H1 (cell line): ENCODE measurements around the gene FABP6. TPM values are rescaled to one million over a fixed set of nuclear protein-coding genes. Genes with fewer than 3 reads are reported as not detected.

Source experiments
- polyA plus RNA-seq, 7 experiments: library from polyadenylated mRNA; depleted of rRNA in 3 of 7; stranded (reverse) in 5 of 7; unstranded in 2 of 7; fragments of >200 nt in 5 of 7; fragments of 200-250 nt in 2 of 7; gene quantifications; 1 replicate in 5 of 7; 2 replicates in 1 of 7; 4 replicates in 1 of 7; pipeline versions ENCODE4 v1.2.1 to v1.2.3, GENCODE V29; 2011 to 2013; ENCODE audit warnings: missing spikeins in 2 of 7, mixed read lengths in 2 of 7
- total RNA-seq: library from RNA; stranded (reverse); fragmentation: NEBNext Ultra II Directional; extraction: Animal tissue kit (Norgen Biotek cat#: 25700); gene quantifications from 2 replicates; pipeline ENCODE4 v1.2.1, GENCODE V29; 2021

The FABP6 gene
- total and polyA plus RNA-seq, 2 of the 8 experiments (the other 6 are each of a cell fraction or from before 2014, with no cell fraction given): 4.8 to 6.1 TPM

Other genes with a start within 250 kb of the FABP6 start
- gene TTC1, start 220.4 kb upstream of the FABP6 start, total RNA-seq: 63.9 TPM in 2 replicates
- 20.8 and 25.1 TPM in 2 replicates for gene TTC1, start 220.4 kb upstream of the FABP6 start, polyA plus RNA-seq (2011; rRNA removed)
- gene PWWP2A, start 110.1 kb upstream of the FABP6 start, total RNA-seq: 60.0 and 63.0 TPM in 2 replicates
- 16.9 and 18.5 TPM in 2 replicates for gene PWWP2A, start 110.1 kb upstream of the FABP6 start, polyA plus RNA-seq (2011; rRNA removed)
- gene CCNJL, start 83.1 kb downstream of the FABP6 start, total RNA-seq: 34.6 and 36.2 TPM in 2 replicates
- gene CCNJL, start 83.1 kb downstream of the FABP6 start, polyA plus RNA-seq (2011; rRNA removed): 44.7 and 54.7 TPM in 2 replicates
- gene C1QTNF2, start 141.1 kb downstream of the FABP6 start, total RNA-seq: 1.0 and 1.3 TPM in 2 replicates
- 1.4 and 2.0 TPM in 2 replicates for gene C1QTNF2, start 141.1 kb downstream of the FABP6 start, polyA plus RNA-seq (2011; rRNA removed)
- 6.2 and 7.3 TPM in 2 replicates for gene FAM200C, start 170.5 kb downstream of the FABP6 start, total RNA-seq
- 1.6 and 2.6 TPM in 2 replicates for gene FAM200C, start 170.5 kb downstream of the FABP6 start, polyA plus RNA-seq (2011; rRNA removed)
- gene SLU7, start 189.6 kb downstream of the FABP6 start, total RNA-seq: 34.1 and 36.8 TPM in 2 replicates
- 4.4 and 6.0 TPM in 2 replicates for gene SLU7, start 189.6 kb downstream of the FABP6 start, polyA plus RNA-seq (2011; rRNA removed)
- gene PTTG1, start 192.3 kb downstream of the FABP6 start, total RNA-seq: 229 and 240 TPM in 2 replicates
- 332 and 478 TPM in 2 replicates for gene PTTG1, start 192.3 kb downstream of the FABP6 start, polyA plus RNA-seq (2011; rRNA removed)